Tibial nerve (tissue), 4 donors: Measurements from ENCODE around the gene CCDC9B. TPM values are rescaled to one million over a fixed set of nuclear protein-coding genes. Genes with fewer than 3 reads are reported as not detected.

Experiments
- DNase-seq, 2 donors: peaks; one replicate each; pipeline ENCODE4 v3.0.0-alpha.2; 2019; ENCODE audit warnings: low spot score in 2 of 2
- H3K27ac ChIP-seq, 4 donors: fragments of 200-600 bp; sonication (generic) in 3 of 4; one replicate each; pipeline ENCODE4 v1.5.1; 2017 to 2019; ENCODE audit warnings: mild to moderate bottlenecking in 1 of 4
- H3K27me3 ChIP-seq, 2 donors: fragments of 200-600 bp; sonication (generic) in 1 of 2; one replicate each; pipeline versions ENCODE4 v1.5.1 to v1.6.0; 2017 to 2019
- H3K36me3 ChIP-seq, 3 donors: fragments of 200-600 bp; sonication (generic); one replicate each; pipeline ENCODE4 v1.5.1; 2018 to 2019
- H3K4me1 ChIP-seq, 4 donors: fragments of 200-600 bp; sonication (generic) in 3 of 4; one replicate each; pipeline ENCODE4 v1.5.1; 2017 to 2019
- H3K4me3 ChIP-seq, 4 donors: fragments of 200-600 bp; sonication (generic) in 3 of 4; one replicate each; pipeline ENCODE4 v1.5.1; 2017 to 2019; ENCODE audit warnings: mild to moderate bottlenecking in 1 of 4, moderate library complexity in 1 of 4
- H3K9me3 ChIP-seq, 4 donors: fragments of 200-600 bp; sonication (generic) in 3 of 4; one replicate each; pipeline ENCODE4 v1.5.1; 2017 to 2019
- EP300 ChIP-seq, 2 donors: sonication (generic); formaldehyde crosslinking; IDR thresholded peaks; one replicate each; pipeline ENCODE4 v1.6.1; 2017; ENCODE audit warnings: antibody characterized with exemption in 2 of 2, mild to moderate bottlenecking in 1 of 2
- POLR2A ChIP-seq, 2 donors: fragments of 450-650 bp; IDR thresholded peaks; one replicate each; pipeline ENCODE4 v1.6.1; 2017; ENCODE audit warnings: antibody characterized with exemption in 2 of 2, mild to moderate bottlenecking in 2 of 2, moderate library complexity in 2 of 2
- WGBS, 2 donors: methylation state at CpG; one replicate each; pipeline ENCODE4 v1.1.5; 2018; 5-methylcytosine and 5-hydroxymethylcytosine counted together
- total RNA-seq, 4 donors: library from RNA; depleted of rRNA; stranded (reverse); fragments of >200 nt; gene quantifications; one replicate each; pipeline ENCODE4 v1.1.0, GENCODE V29; 2016
- TF ChIP-seq, protein P1 (sequence below), 5 experiments: fragments of 200-600 bp in 3 of 5; fragments of 450-650 bp in 2 of 5; sonication (generic) in 3 of 5; IDR thresholded peaks; one replicate each; pipeline ENCODE4 v1.5.1; 2016 to 2019; ENCODE audit warnings: antibody characterized with exemption in 5 of 5, mild to moderate bottlenecking in 3 of 5, moderate library complexity in 2 of 5

Gene CCDC9B
- total RNA-seq, 4 donors from 2014 or later: 19.3 to 22.8 (median 21.2) TPM

DNA sequence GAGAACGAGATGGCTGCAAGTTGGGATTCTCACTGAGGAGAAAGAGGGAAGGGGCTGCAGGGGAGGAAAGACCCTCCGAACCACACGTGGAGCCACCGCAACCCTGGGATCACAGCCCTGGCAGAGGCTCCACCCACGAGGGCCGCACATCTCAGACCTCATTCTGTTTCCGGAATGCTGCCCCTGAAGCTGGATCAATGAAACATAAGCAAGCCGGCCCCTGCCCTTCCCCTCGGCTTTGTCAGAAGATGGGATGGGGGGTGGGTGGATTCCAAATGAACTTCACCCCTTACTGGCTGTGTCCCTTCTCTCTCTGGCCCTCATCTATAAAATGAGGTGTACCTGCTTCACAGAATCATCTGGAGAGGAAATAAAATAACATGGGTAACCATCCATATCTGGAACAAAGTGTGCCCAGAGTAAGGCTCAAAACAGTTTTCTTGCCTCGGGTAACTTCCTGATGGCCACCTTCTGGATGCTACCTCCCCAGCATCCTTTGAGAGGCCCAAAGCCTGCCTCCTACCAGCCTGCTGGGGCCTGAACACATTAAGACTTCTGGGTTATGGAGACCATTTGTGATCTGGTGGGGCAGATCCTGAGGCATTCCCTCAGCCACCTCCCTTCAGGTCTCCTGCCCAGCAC is 4.6 kb upstream of the CCDC9B start:
- no peak for DNase-seq
- 59 to 67% methylated on average over 10 of the region's 10 CpGs for WGBS, 2 donors
- peaks cover 0 to 66% (median 18%) of the 10 kb centered on the region in 4 donors for H3K4me1 ChIP-seq
- TF ChIP-seq EP300 (IDR thresholded peaks at IDR 0.05): no peak
- no peak for TF ChIP-seq POLR2A (IDR thresholded peaks at IDR 0.05)
- TF ChIP-seq, protein P1, sequence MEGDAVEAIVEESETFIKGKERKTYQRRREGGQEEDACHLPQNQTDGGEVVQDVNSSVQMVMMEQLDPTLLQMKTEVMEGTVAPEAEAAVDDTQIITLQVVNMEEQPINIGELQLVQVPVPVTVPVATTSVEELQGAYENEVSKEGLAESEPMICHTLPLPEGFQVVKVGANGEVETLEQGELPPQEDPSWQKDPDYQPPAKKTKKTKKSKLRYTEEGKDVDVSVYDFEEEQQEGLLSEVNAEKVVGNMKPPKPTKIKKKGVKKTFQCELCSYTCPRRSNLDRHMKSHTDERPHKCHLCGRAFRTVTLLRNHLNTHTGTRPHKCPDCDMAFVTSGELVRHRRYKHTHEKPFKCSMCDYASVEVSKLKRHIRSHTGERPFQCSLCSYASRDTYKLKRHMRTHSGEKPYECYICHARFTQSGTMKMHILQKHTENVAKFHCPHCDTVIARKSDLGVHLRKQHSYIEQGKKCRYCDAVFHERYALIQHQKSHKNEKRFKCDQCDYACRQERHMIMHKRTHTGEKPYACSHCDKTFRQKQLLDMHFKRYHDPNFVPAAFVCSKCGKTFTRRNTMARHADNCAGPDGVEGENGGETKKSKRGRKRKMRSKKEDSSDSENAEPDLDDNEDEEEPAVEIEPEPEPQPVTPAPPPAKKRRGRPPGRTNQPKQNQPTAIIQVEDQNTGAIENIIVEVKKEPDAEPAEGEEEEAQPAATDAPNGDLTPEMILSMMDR (IDR thresholded peaks at IDR 0.05): no peak
- H3K27ac ChIP-seq: peak overlapping the region in 2 of 4 donors; percentile 46 to 76
- no peaks in the 10 kb centered on the region for H3K9me3 ChIP-seq
- no peak overlapping the region for H3K4me3 ChIP-seq
- no peaks in the 10 kb centered on the region for H3K27me3 ChIP-seq
- no peaks in the 10 kb centered on the region for H3K36me3 ChIP-seq

DNA sequence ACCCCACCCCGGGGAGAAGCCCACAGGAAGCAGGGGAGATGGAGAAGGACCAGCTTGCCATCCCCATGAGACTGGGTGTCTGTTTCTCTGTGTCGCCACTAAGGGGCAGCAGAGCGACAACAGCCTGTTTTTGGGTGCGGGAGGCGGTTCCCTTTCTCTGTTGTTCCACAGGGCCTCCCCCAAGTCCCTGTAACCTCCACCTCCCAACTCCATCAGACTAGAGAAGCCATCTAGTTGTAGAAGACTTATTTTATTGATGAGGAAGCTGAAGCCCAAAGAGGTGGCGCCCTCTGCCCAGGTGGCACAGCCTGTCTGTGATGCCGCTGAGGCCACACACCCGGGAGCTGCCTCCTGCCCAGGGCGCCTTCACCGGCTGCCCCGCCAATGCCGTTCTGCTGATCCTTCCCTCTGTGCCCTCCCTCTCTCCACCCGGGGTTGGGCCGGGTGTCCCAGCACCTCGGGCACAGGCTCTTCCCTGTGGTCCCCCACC is 3.9 kb upstream of the CCDC9B start:
- H3K4me1 ChIP-seq: peaks cover 0 to 73% (median 25%) of the 10 kb centered on the region in 4 donors
- no peaks in the 10 kb centered on the region for H3K27me3 ChIP-seq
- 44 to 45% methylated on average over 14 to 15 of the region's 15 CpGs for WGBS, 2 donors
- DNase-seq: no peak
- TF ChIP-seq EP300 (IDR thresholded peaks at IDR 0.05): no peak
- TF ChIP-seq, protein P1 (IDR thresholded peaks at IDR 0.05): peak; percentile 75 to 83 (median 77)
- no peak for TF ChIP-seq POLR2A (IDR thresholded peaks at IDR 0.05)
- no peaks in the 10 kb centered on the region for H3K9me3 ChIP-seq
- H3K4me3 ChIP-seq: no peak overlapping the region
- no peaks in the 10 kb centered on the region for H3K36me3 ChIP-seq
- peak overlapping the region in 2 of 4 donors; percentile 2 to 76 for H3K27ac ChIP-seq

DNA sequence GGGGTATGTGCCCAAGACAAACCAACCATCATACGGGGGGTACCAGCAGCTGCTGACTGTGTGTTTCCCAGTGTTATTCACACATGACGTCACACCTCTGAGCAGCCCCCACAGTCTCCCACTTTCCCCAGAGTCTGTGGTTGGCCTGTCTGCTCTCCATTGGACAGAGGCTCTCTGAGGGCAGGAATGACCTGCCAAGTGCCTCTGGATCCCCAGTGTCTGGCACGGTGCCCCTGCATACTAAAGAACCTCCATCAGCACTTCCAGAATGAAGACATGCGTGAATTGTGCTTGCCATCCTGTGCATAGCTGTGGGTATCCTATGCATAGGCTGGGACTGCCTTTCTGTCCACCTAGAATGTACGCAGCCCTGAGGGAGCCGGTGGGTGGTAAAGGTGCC is 3.5 kb upstream of the CCDC9B start:
- no peak for TF ChIP-seq POLR2A (IDR thresholded peaks at IDR 0.05)
- TF ChIP-seq, protein P1 (IDR thresholded peaks at IDR 0.05): no peak
- TF ChIP-seq EP300 (IDR thresholded peaks at IDR 0.05): no peak
- Histone ChIP-seq H3K27me3 (no peaks in the 10 kb centered on the region), H3K36me3 (no peaks in the 10 kb centered on the region), H3K9me3 (no peaks in the 10 kb centered on the region), H3K4me1 (peaks cover 0 to 78% (median 30%) of the 10 kb centered on the region in 4 donors), H3K27ac (peak overlapping the region in 1 of 4 donors; percentile 97), H3K4me3 (no peak overlapping the region)
- DNase-seq: no peak
- 37 to 55% methylated on average over 5 to 6 of the region's 6 CpGs for WGBS, 2 donors

DNA sequence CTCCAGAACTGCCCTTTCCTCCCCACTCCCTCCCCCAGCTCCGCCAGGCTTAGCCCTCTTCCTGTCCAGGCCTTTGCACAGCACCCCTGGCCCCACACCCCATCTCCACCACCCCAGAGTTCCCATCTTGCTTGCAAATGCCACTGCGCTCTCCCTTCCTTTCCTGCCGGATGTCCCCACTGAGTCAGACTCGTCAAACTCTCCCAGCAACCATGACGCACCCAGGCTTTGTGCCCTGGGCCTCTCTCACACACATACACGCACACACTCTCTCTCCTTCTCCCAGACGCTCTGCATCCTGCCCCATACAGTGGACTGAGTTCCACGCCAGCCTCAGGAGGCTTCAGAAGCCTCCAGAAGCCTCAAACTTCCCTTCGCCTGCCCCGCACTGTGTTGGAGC is 2.8 kb upstream of the CCDC9B start:
- H3K4me1 ChIP-seq: peaks cover 0 to 85% (median 37%) of the 10 kb centered on the region in 4 donors
- no peaks in the 10 kb centered on the region for H3K27me3 ChIP-seq
- WGBS, 2 donors: 60 to 64% methylated on average over 10 of the region's 10 CpGs
- H3K9me3 ChIP-seq: no peaks in the 10 kb centered on the region
- no peak overlapping the region for H3K4me3 ChIP-seq
- H3K36me3 ChIP-seq: no peaks in the 10 kb centered on the region
- peak overlapping the region in 3 of 4 donors; percentile 46 to 97 (median 55) for H3K27ac ChIP-seq
- DNase-seq: no peak
- TF ChIP-seq, protein P1 (IDR thresholded peaks at IDR 0.05): no peak
- TF ChIP-seq POLR2A (IDR thresholded peaks at IDR 0.05): no peak
- no peak for TF ChIP-seq EP300 (IDR thresholded peaks at IDR 0.05)
